Immature natural killer cell (primary cell): ENCODE data around the gene UNKL. TPM values are rescaled to one million over a fixed set of nuclear protein-coding genes. Genes with fewer than 3 reads are reported as not detected.

Experiments used
- DNase-seq, 3 donors: peaks; one replicate each; pipeline ENCODE4 v3.0.0; 2022; ENCODE audit warnings: mixed read lengths in 1 of 3
- H3K27ac Mint-ChIP-seq, 6 donors: one replicate each; pipeline ENCODE4 v1.8.0; 2020; ENCODE audit warnings: mixed read lengths in 6 of 6, mild to moderate bottlenecking in 5 of 6, inconsistent platforms in 4 of 6, moderate library complexity in 3 of 6
- H3K27me3 Mint-ChIP-seq, 3 donors: one replicate each; pipeline ENCODE4 v1.8.0; 2020 to 2021; ENCODE audit warnings: low read depth in 3 of 3, mild to moderate bottlenecking in 3 of 3, mixed read lengths in 3 of 3, moderate library complexity in 3 of 3, inconsistent platforms in 1 of 3
- H3K36me3 Mint-ChIP-seq, 3 donors: one replicate each; pipeline ENCODE4 v1.8.0; 2020; ENCODE audit warnings: mixed read lengths in 3 of 3, inconsistent platforms in 2 of 3, mild to moderate bottlenecking in 2 of 3
- H3K4me1 Mint-ChIP-seq, 2 donors: one replicate each; pipeline ENCODE4 v1.8.0; 2020; ENCODE audit warnings: inconsistent platforms in 2 of 2, mild to moderate bottlenecking in 2 of 2, mixed read lengths in 2 of 2, moderate library complexity in 1 of 2
- H3K4me3 Mint-ChIP-seq, 5 donors: one replicate each; pipeline ENCODE4 v1.8.0; 2020; ENCODE audit warnings: mild to moderate bottlenecking in 5 of 5, mixed read lengths in 5 of 5, inconsistent platforms in 3 of 5, moderate library complexity in 3 of 5
- H3K9me3 Mint-ChIP-seq, 6 donors: one replicate each; pipeline ENCODE4 v1.8.0; 2020; ENCODE audit warnings: mild to moderate bottlenecking in 6 of 6, mixed read lengths in 6 of 6, inconsistent platforms in 4 of 6, moderate library complexity in 3 of 6
- polyA plus RNA-seq, 3 donors: library from polyadenylated mRNA; unstranded; fragments of 300-500 nt; fragmentation: Illumina TruSeq; gene quantifications; one replicate each; pipeline ENCODE4 v1.2.3, GENCODE V29; 2021

UNKL gene
- polyA plus RNA-seq, 3 donors from 2014 or later, result 1.0 to 14.5 (median 5.9) TPM

DNA sequence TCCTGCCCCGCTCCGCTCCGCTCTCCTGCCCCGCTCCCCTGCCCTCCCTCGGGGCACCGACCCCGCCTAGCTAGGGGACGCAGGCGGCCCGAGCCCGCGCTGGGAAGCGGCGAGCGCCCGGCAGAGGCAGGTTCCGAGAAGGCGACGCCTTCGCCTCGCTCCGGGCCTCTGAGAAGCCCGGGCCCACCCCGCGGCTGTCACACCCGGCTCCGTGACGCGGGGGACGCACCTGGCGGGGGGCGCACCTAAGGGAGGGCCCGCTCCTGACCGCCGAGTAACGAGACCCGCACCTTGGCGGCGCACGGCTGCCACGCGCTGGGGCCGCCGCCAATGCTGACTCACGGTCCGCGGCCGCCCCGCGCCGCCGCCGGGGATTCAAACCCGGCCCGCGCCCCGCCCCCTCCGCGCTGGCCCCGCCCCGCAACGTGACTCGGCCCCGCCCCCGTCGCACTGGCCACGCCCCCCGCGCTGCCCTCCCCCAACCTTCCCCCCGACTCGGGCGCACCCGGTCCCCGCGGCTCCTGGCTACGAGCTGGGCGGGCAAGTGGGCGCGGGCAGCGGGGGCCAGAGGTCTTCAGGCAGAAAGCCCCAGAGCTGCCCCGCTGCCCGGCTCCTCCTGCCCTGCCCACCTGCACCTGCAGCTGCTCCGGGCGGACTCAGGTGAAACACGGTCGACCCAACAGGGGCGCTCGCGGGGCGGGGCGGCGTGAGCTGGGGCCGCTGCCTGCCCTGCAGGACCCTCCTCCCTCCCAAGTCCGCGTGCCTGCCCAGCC is 35.0 kb downstream of the UNKL start:
- peak; percentile 57 to 59 (median 59) for DNase-seq
- H3K4me3 Mint-ChIP-seq, result peak overlapping the region; percentile 74 to 82 (median 76)
- peaks cover 15 to 22% of the 10 kb centered on the region in 2 donors for H3K4me1 Mint-ChIP-seq
- peaks cover 2 to 9% (median 9%) of the 10 kb centered on the region in 3 donors for H3K27me3 Mint-ChIP-seq
- peaks cover 0 to 2% (median 0%) of the 10 kb centered on the region in 6 donors for H3K9me3 Mint-ChIP-seq
- H3K27ac Mint-ChIP-seq, result peak overlapping the region in 2 of 6 donors; percentile 71 to 72
- H3K36me3 Mint-ChIP-seq, result no peaks in the 10 kb centered on the region

DNA sequence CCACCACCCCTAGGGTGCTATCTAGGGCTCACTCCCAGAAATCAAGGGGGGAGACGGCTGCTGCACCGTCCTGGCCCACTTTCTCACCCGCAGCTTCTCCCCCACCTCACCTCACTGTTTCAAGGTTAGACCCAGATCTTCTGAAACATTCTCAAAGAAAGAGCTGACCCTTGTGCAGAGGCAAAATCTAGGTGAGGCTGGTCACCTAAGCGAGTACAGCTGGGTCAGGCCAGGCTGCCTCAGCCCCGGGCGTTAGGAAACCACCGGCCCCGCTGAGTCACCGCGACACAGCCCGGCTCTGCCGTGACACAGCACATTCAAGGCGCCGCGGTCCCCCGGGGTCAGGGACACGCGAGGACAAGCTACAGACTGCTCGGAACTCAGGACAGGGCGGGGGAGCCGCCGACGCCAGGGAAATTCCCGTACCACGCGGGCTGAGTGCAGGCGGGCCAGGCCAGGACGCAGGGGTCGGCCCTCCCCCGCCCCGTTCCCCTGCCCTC is 35.6 kb downstream of the UNKL start:
- H3K36me3 Mint-ChIP-seq, result no peaks in the 10 kb centered on the region
- H3K27me3 Mint-ChIP-seq, result peaks cover 2 to 9% (median 9%) of the 10 kb centered on the region in 3 donors
- peak overlapping the region in 5 of 6 donors; percentile 57 to 91 (median 62) for H3K27ac Mint-ChIP-seq
- peaks cover 15 to 22% of the 10 kb centered on the region in 2 donors for H3K4me1 Mint-ChIP-seq
- peak overlapping the region; percentile 52 to 73 (median 66) for H3K4me3 Mint-ChIP-seq
- H3K9me3 Mint-ChIP-seq, result peaks cover 0 to 2% (median 0%) of the 10 kb centered on the region in 6 donors
- peak; percentile 55 to 64 (median 61) for DNase-seq

DNA sequence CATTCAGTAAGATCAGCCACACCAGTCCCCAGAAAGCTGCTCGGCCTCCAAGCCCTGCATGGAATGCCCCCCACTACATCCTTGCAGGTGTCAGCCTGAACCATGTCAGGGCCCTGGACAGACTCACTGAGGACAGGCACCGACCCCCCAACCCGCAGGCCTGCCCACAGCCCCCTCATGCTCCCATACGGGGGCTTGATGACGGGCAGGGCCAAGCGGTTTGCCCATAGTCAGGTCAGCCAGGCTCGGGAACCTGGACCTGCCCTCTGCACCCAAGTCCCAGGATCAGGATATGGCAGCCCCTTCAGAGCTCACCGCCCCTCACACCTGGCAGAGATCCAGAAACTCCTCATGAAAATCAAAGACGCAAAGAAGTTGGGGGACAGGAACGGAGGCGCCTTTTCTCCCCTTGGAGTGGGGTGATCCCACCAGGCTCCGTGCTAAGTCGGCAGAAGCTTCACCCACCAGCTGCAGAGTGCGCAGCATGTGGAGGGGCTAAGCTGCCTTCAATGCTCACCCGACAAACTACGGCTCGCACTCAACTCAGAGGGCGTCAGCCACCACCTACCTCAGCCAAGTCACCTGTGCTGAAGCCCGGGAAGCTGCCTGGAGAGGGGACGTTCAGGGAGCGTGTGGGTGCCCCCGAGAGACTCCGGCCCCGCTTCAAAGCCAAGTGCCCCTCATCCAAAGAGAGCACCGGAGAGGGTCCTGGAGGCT is 36.3 kb downstream of the UNKL start:
- H3K9me3 Mint-ChIP-seq, result peaks cover 0 to 2% (median 0%) of the 10 kb centered on the region in 6 donors
- H3K4me1 Mint-ChIP-seq, result peaks cover 15 to 22% of the 10 kb centered on the region in 2 donors
- peak overlapping the region; percentile 52 to 73 (median 66) for H3K4me3 Mint-ChIP-seq
- no peak for DNase-seq
- peak overlapping the region in 3 of 6 donors; percentile 31 to 91 (median 57) for H3K27ac Mint-ChIP-seq
- peaks cover 2 to 9% (median 9%) of the 10 kb centered on the region in 3 donors for H3K27me3 Mint-ChIP-seq
- no peaks in the 10 kb centered on the region for H3K36me3 Mint-ChIP-seq

- Mint-ChIP-seq H3K4me1 (peaks cover 15 to 22% of the 10 kb centered on the region in 2 donors), H3K27me3 (peaks cover 2 to 9% (median 9%) of the 10 kb centered on the region in 3 donors), H3K36me3 (no peaks in the 10 kb centered on the region), H3K27ac (peak overlapping the region in 1 of 6 donors; percentile 31), H3K9me3 (peaks cover 0 to 2% (median 0%) of the 10 kb centered on the region in 6 donors), H3K4me3 (peak overlapping the region in 1 of 5 donors; percentile 68)
- DNase-seq, result no peak
Measured at GRCh38 chr16:1377406-1378010, 37.0 kb downstream of the UNKL start.

DNA sequence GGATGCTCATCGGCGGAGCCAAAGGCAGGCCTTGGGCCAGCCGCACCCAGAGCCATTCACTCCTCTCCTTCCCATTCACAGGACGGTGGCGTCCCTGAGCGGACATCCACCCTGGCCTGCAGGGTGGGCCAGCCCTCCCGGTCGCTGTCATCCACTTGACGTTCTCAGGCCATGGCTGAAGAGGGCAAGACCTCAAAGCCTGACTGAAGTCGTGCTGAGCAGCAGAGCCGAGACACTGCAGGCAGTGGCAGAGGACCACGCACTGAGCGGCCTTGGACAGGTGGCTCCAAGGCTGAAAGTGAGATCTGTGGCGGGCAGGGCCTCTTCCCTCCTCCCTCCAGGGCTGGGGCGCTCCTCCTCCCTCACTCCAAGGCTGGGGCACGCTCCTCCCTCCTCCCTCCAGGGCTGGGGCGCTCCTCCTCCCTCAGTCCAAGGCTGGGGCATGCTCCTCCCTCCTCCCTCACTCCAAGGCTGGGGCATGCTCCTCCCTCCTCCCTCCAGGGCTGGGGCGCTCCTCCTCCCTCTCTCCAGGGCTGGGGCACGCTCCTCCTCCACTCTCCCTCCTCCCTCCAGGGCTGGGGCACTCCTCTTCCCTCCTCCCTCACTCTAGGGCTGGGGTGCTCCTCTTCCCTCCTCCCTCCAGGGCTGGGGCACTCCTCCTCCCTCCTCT is 38.6 kb downstream of the UNKL start:
- peaks cover 15 to 22% of the 10 kb centered on the region in 2 donors for H3K4me1 Mint-ChIP-seq
- no peaks in the 10 kb centered on the region for H3K36me3 Mint-ChIP-seq
- H3K27ac Mint-ChIP-seq, result no peak overlapping the region
- H3K27me3 Mint-ChIP-seq, result peaks cover 2 to 10% (median 9%) of the 10 kb centered on the region in 3 donors
- H3K9me3 Mint-ChIP-seq, result peaks cover 0 to 2% (median 0%) of the 10 kb centered on the region in 6 donors
- DNase-seq, result no peak
- H3K4me3 Mint-ChIP-seq, result no peak overlapping the region

GRCh38 chr16:1375298-1375640 is 39.2 kb downstream of the UNKL start:
- H3K4me1 Mint-ChIP-seq, result peaks cover 14 to 21% of the 10 kb centered on the region in 2 donors
- H3K27me3 Mint-ChIP-seq, result peaks cover 2 to 10% (median 8%) of the 10 kb centered on the region in 3 donors
- no peak for DNase-seq
- H3K36me3 Mint-ChIP-seq, result no peaks in the 10 kb centered on the region
- H3K4me3 Mint-ChIP-seq, result no peak overlapping the region
- peaks cover 0 to 2% (median 0%) of the 10 kb centered on the region in 6 donors for H3K9me3 Mint-ChIP-seq
- no peak overlapping the region for H3K27ac Mint-ChIP-seq

GRCh38 chr16:1374418-1375297 is 39.8 kb downstream of the UNKL start:
- Mint-ChIP-seq H3K4me3 (no peak overlapping the region), H3K4me1 (peaks cover 9 to 17% of the 10 kb centered on the region in 2 donors), H3K36me3 (no peaks in the 10 kb centered on the region), H3K27ac (no peak overlapping the region), H3K27me3 (peaks cover 1 to 8% (median 4%) of the 10 kb centered on the region in 3 donors), H3K9me3 (no peaks in the 10 kb centered on the region)
- no peak for DNase-seq

DNA sequence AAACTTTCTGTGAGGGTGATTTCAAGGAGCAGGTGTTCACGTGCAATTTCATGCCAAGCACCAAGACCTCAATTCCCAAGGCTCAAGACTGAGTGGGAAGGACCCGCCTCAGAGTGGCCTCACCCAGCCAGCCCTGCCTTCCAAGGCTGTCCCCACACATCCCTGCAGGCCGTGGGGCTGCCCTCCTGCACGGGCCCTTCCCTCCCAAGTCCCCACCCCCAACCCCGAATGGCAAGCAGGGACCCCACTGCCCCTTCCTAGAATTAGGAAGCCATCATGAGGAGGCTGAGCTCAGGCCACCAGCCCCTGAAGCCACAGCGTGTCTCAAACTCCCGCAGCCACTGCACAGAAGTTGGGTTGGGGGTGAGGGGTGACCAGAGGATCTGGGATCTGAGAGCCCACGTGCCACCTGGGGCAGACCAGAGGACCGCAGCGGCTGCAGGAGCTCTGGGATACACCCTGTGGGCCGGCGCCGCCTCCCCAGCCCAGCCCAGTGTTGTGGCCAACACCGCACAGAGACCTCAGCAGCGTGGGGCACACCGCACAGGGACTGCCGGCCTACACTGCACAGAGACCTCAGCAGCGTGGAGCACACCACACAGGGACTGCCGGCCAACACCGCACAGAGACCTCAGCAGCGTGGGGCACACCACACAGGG is 42.1 kb downstream of the UNKL start:
- Mint-ChIP-seq H3K4me1 (peaks cover 0 to 3% of the 10 kb centered on the region in 2 donors), H3K27ac (no peak overlapping the region), H3K4me3 (no peak overlapping the region), H3K27me3 (peaks cover 2 to 4% (median 2%) of the 10 kb centered on the region in 3 donors), H3K36me3 (no peaks in the 10 kb centered on the region), H3K9me3 (no peaks in the 10 kb centered on the region)
- DNase-seq, result no peak

- H3K36me3 Mint-ChIP-seq, result no peaks in the 10 kb centered on the region
- peaks cover under 1 to 2% (median 2%) of the 10 kb centered on the region in 3 donors for H3K27me3 Mint-ChIP-seq
- H3K9me3 Mint-ChIP-seq, result no peaks in the 10 kb centered on the region
- H3K27ac Mint-ChIP-seq, result no peak overlapping the region
- H3K4me3 Mint-ChIP-seq, result no peak overlapping the region
- no peak for DNase-seq
- peaks cover 0 to under 1% of the 10 kb centered on the region in 2 donors for H3K4me1 Mint-ChIP-seq
Measured at GRCh38 chr16:1371054-1371978, 43.2 kb downstream of the UNKL start.

- H3K9me3 Mint-ChIP-seq, result no peaks in the 10 kb centered on the region
- peaks cover 0 to 4% (median 2%) of the 10 kb centered on the region in 3 donors for H3K27me3 Mint-ChIP-seq
- no peak overlapping the region for H3K4me3 Mint-ChIP-seq
- no peak overlapping the region for H3K27ac Mint-ChIP-seq
- no peak for DNase-seq
- peaks cover 0 to 8% (median 5%) of the 10 kb centered on the region in 3 donors for H3K36me3 Mint-ChIP-seq
- H3K4me1 Mint-ChIP-seq, result no peaks in the 10 kb centered on the region
Measured at GRCh38 chr16:1367486-1368174, 46.9 kb downstream of the UNKL start.
